H1 (cell line): Measurements from ENCODE around the gene DDX42. TPM values are rescaled to one million over a fixed set of nuclear protein-coding genes. Genes with fewer than 3 reads are reported as not detected.

Experiments used
- CTCF ChIA-PET: fragments of 300-600 bp; sonication (Branson Sonifier 250); formaldehyde crosslinking; loops from one replicate; lab custom pipeline; 2021; ENCODE audit not compliant: partially characterized antibody; lab: Charles Lee
- POLR2A ChIA-PET: fragments of 300-600 bp; sonication (Branson Sonifier 250); formaldehyde crosslinking; loops from one replicate; lab custom pipeline; 2021; ENCODE audit warnings: inconsistent platforms; ENCODE audit not compliant: partially characterized antibody; lab: Charles Lee
- DNase-seq, 2 experiments: peaks; one replicate each; pipeline versions ENCODE4 v3.0.0 to v3.0.0-alpha.2; 2010 to 2022; ENCODE audit warnings: low spot score in 2 of 2, low read depth in 1 of 2, mixed read lengths in 1 of 2
- FAIRE-seq: peaks from 2 replicates; lab custom pipeline; 2011; peaks lifted over from hg19 to GRCh38; lab: Jason Lieb, UNC
- H2AFZ ChIP-seq: 2 replicates; pipeline ENCODE4 v1.8.1; 2012; ENCODE audit warnings: low read length, inconsistent platforms
- H2AK5ac ChIP-seq: 2 replicates; pipeline ENCODE4 v1.6.1; 2013; ENCODE audit warnings: low read depth, low read length
- H2BK120ac ChIP-seq: replicated peaks from 2 replicates; pipeline ENCODE3; 2013; ENCODE audit warnings: low read depth, low read length, inconsistent platforms
- H2BK12ac ChIP-seq: 2 replicates; pipeline ENCODE4 v1.6.1; 2013; ENCODE audit warnings: low read depth, low read length
- H2BK15ac ChIP-seq: 2 replicates; pipeline ENCODE4 v1.6.1; 2013; ENCODE audit warnings: low read length
- H2BK20ac ChIP-seq: 2 replicates; pipeline ENCODE4 v1.6.1; 2013; ENCODE audit warnings: low read length
- H2BK5ac ChIP-seq: 2 replicates; pipeline ENCODE4 v1.6.1; 2013; ENCODE audit warnings: low read depth, low read length
- H3K14ac ChIP-seq: 2 replicates; pipeline ENCODE4 v1.6.1; 2013; ENCODE audit warnings: inconsistent platforms; ENCODE audit not compliant: insufficient read length
- H3K18ac ChIP-seq: 2 replicates; pipeline ENCODE4 v1.6.1; 2013; ENCODE audit warnings: low read length; ENCODE audit errors: extremely low read depth
- H3K23ac ChIP-seq: 2 replicates; pipeline ENCODE4 v1.6.1; 2013; ENCODE audit warnings: inconsistent platforms; ENCODE audit not compliant: insufficient read length
- H3K23me2 ChIP-seq: 2 replicates; pipeline ENCODE4 v1.6.1; 2013; ENCODE audit warnings: low read depth, low read length
- H3K27ac ChIP-seq: 2 replicates; pipeline ENCODE4 v1.6.1; 2011; ENCODE audit warnings: low read depth, low read length, inconsistent platforms
- H3K27me3 ChIP-seq, 4 experiments: replicated peaks in 1 of 4; 1 replicate in 1 of 4; 2 replicates in 3 of 4; pipeline versions ENCODE4 v1.6.1 to v1.8.1; 2011 to 2013; ENCODE audit warnings: low read length in 3 of 4, mild to moderate bottlenecking in 3 of 4, inconsistent platforms in 2 of 4, mixed read lengths in 2 of 4, moderate library complexity in 1 of 4; ENCODE audit not compliant: control insufficient read depth in 3 of 4, insufficient read depth in 3 of 4; ENCODE audit errors: extremely low read depth in 1 of 4
- H3K36me3 ChIP-seq, 4 experiments: 2 replicates each; pipeline versions ENCODE4 v1.6.1 to v1.8.1; 2011 to 2013; ENCODE audit warnings: mild to moderate bottlenecking in 4 of 4, low read length in 3 of 4, moderate library complexity in 2 of 4, control low read depth in 1 of 4, inconsistent platforms in 1 of 4; ENCODE audit not compliant: insufficient read depth in 4 of 4, control insufficient read depth in 2 of 4
- H3K4ac ChIP-seq: replicated peaks from 2 replicates; pipeline ENCODE3; 2013; ENCODE audit warnings: low read length, low read depth, mixed read lengths, inconsistent platforms; ENCODE audit not compliant: insufficient read length
- H3K4me1 ChIP-seq, 4 experiments: replicated peaks in 1 of 4; 1 replicate in 1 of 4; 2 replicates in 3 of 4; pipeline versions ENCODE4 v1.6.1 to v1.8.1; 2011 to 2013; ENCODE audit warnings: low read length in 3 of 4, inconsistent platforms in 2 of 4, mixed read lengths in 1 of 4; ENCODE audit not compliant: insufficient read depth in 4 of 4, control insufficient read depth in 3 of 4
- H3K4me2 ChIP-seq, 2 experiments: 2 replicates each; pipeline versions ENCODE4 v1.6.1 to v1.8.1; 2011 to 2013; ENCODE audit warnings: low read depth in 2 of 2, low read length in 2 of 2, control low read depth in 1 of 2, inconsistent platforms in 1 of 2, mild to moderate bottlenecking in 1 of 2; ENCODE audit not compliant: insufficient read depth in 1 of 2
- H3K4me3 ChIP-seq, 4 experiments: fragments of 200-600, 300-600 bp in 1 of 4; sonication (generic), shearing (Covaris generic), sonication (Bioruptor Twin) in 1 of 4; 2 replicates each; pipeline versions ENCODE4 v1.5.1 to v1.8.1; 2011 to 2016; ENCODE audit warnings: low read length in 4 of 4, low read depth in 3 of 4, control low read depth in 2 of 4, inconsistent platforms in 2 of 4, mild to moderate bottlenecking in 2 of 4, mixed read lengths in 1 of 4, moderate library complexity in 1 of 4; ENCODE audit not compliant: insufficient read depth in 2 of 4; ENCODE audit errors: extremely low read depth in 1 of 4
- H3K56ac ChIP-seq: replicated peaks from 2 replicates; pipeline ENCODE3; 2013; ENCODE audit warnings: low read depth, mild to moderate bottlenecking, mixed read lengths, low read length, inconsistent platforms; ENCODE audit not compliant: insufficient read length
- H3K79me1 ChIP-seq: 2 replicates; pipeline ENCODE4 v1.6.1; 2013; ENCODE audit warnings: low read depth, low read length, control low read depth
- H3K79me2 ChIP-seq, 2 experiments: 2 replicates each; pipeline versions ENCODE4 v1.6.1 to v1.8.1; 2012 to 2013; ENCODE audit warnings: low read length in 2 of 2, mild to moderate bottlenecking in 2 of 2, inconsistent platforms in 1 of 2; ENCODE audit not compliant: insufficient read depth in 2 of 2, control insufficient read depth in 1 of 2
- H3K9ac ChIP-seq, 4 experiments: replicated peaks in 1 of 4; 1 replicate in 1 of 4; 2 replicates in 3 of 4; pipeline versions ENCODE4 v1.6.1 to v1.8.1; 2011 to 2013; ENCODE audit warnings: low read depth in 3 of 4, low read length in 3 of 4, control low read depth in 2 of 4, mild to moderate bottlenecking in 2 of 4, moderate library complexity in 2 of 4, inconsistent platforms in 1 of 4; ENCODE audit errors: extremely low read depth in 1 of 4
- H3K9me3 ChIP-seq, 2 experiments: 2 replicates each; pipeline versions ENCODE4 v1.6.1 to v1.8.1; 2012 to 2013; ENCODE audit warnings: mild to moderate bottlenecking in 2 of 2, moderate library complexity in 2 of 2, control low read depth in 1 of 2, inconsistent platforms in 1 of 2, low read depth in 1 of 2, low read length in 1 of 2, mixed read lengths in 1 of 2; ENCODE audit not compliant: insufficient read depth in 2 of 2
- H4K20me1 ChIP-seq, 2 experiments: replicated peaks in 1 of 2; 2 replicates each; pipeline versions ENCODE3 to v1.8.1; 2011 to 2013; ENCODE audit warnings: inconsistent platforms in 2 of 2, low read length in 2 of 2, mild to moderate bottlenecking in 1 of 2; ENCODE audit not compliant: insufficient read depth in 2 of 2, control insufficient read depth in 1 of 2
- H4K5ac ChIP-seq: 2 replicates; pipeline ENCODE4 v1.6.1; 2013; ENCODE audit warnings: low read length, low read depth, mixed read lengths, inconsistent platforms; ENCODE audit not compliant: insufficient read length
- H4K8ac ChIP-seq: 2 replicates; pipeline ENCODE4 v1.8.0; 2013; ENCODE audit warnings: mild to moderate bottlenecking, moderate library complexity, low read length, inconsistent platforms; ENCODE audit not compliant: insufficient read depth; ENCODE audit errors: extremely low read depth
- H4K91ac ChIP-seq: replicated peaks from 2 replicates; pipeline ENCODE3; 2013; ENCODE audit warnings: low read length, mixed read lengths, inconsistent platforms; ENCODE audit not compliant: insufficient read length
- BRCA1 ChIP-seq: IDR thresholded peaks from 2 replicates; pipeline ENCODE4 v1.6.1; 2012; ENCODE audit warnings: low read depth, low read length, improper control_type of control experiment
- E2F6 ChIP-seq: IDR thresholded peaks from 2 replicates; pipeline ENCODE4 v1.6.1; 2012; ENCODE audit warnings: inconsistent platforms
- WGBS, 2 experiments: shearing (Covaris generic) in 1 of 2; methylation state at CpG; one replicate each; pipeline versions ENCODE4 v1.1.6 to v1.1.7; 2013 to 2015; ENCODE audit warnings: low lambda C conversion rate in 2 of 2, mixed read lengths in 2 of 2, inconsistent platforms in 1 of 2, low coverage in 1 of 2, missing lambda C conversion rate in 1 of 2; ENCODE audit not compliant: insufficient replicate concordance in 2 of 2, insufficient coverage in 1 of 2, insufficient read length in 1 of 2; ENCODE audit errors: extremely low coverage in 1 of 2, missing lambda C conversion rate in 1 of 2; 5-methylcytosine and 5-hydroxymethylcytosine counted together
- polyA plus RNA-seq, 7 experiments: library from polyadenylated mRNA; depleted of rRNA in 3 of 7; stranded (reverse) in 5 of 7; unstranded in 2 of 7; fragments of >200 nt in 5 of 7; fragments of 200-250 nt in 2 of 7; gene quantifications; 1 replicate in 5 of 7; 2 replicates in 1 of 7; 4 replicates in 1 of 7; pipeline versions ENCODE4 v1.2.1 to v1.2.3, GENCODE V29; 2011 to 2013; ENCODE audit warnings: missing spikeins in 2 of 7, mixed read lengths in 2 of 7
- total RNA-seq: library from RNA; stranded (reverse); fragmentation: NEBNext Ultra II Directional; extraction: Animal tissue kit (Norgen Biotek cat#: 25700); gene quantifications from 2 replicates; pipeline ENCODE4 v1.2.1, GENCODE V29; 2021
- TF ChIP-seq, protein P1 (sequence below): IDR thresholded peaks from 2 replicates; pipeline ENCODE4 v1.6.1; 2012; ENCODE audit warnings: inconsistent platforms

DDX42 gene
- total and polyA plus RNA-seq, 2 of the 8 experiments (the other 6 are each of a cell fraction or from before 2014, with no cell fraction given), result 40.6 to 114 TPM

GRCh38 chr17:63768433-63768832 is 5.5 kb upstream of the DDX42 start:
- POLR2A ChIA-PET, result interaction anchor here (1.6 to 1.8 kb wide), 2 partner anchors 11 to 12 kb away, joined by 3 to 9 read pairs; no protein-coding TSS in a partner anchor
- peaks cover 24 to 77% of the 10 kb centered on the region in 2 experiments for H3K79me2 ChIP-seq
- no peak overlapping the region for H2AFZ ChIP-seq
- no peaks in the 10 kb centered on the region for H3K9me3 ChIP-seq
- no peak for TF ChIP-seq BRCA1
- 0 out of 2 replicates have a peak, but pooled peaks have one; percentile 11 for TF ChIP-seq E2F6
- TF ChIP-seq, protein P1, sequence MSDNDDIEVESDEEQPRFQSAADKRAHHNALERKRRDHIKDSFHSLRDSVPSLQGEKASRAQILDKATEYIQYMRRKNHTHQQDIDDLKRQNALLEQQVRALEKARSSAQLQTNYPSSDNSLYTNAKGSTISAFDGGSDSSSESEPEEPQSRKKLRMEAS, result peak; percentile 27; the same call in 1 of the 2 replicates
- FAIRE-seq, result no peak
- no peak overlapping the region for H3K4me2 ChIP-seq
- 84% methylated on average over 7 of the region's 7 CpGs; no CpG with 5 or more reads in 1 of the 2 experiments for WGBS, 2 experiments
- H3K36me3 ChIP-seq, result peaks cover 0 to 26% (median 10%) of the 10 kb centered on the region in 4 experiments; a peak in 5 of 8 replicates
- H3K4ac ChIP-seq, result no peak overlapping the region
- H3K9ac ChIP-seq, result no peak overlapping the region; a peak in 1 of 7 replicates
- H3K4me3 ChIP-seq, result no peak overlapping the region
- H3K18ac ChIP-seq, result no peak overlapping the region
- no peak overlapping the region for H3K23ac ChIP-seq
- H3K23me2 ChIP-seq, result no peaks in the 10 kb centered on the region; the same call in 1 of the 2 replicates
- H4K91ac ChIP-seq, result no peak overlapping the region
- no peak overlapping the region for H2BK120ac ChIP-seq
- no peak overlapping the region for H4K8ac ChIP-seq
- CTCF ChIA-PET, result interaction anchor here (0.9 to 1.0 kb wide), 2 partner anchors 21 to 58 kb away, joined by 3 read pairs; no protein-coding TSS in a partner anchor
- no peak overlapping the region for H3K56ac ChIP-seq
- no peak overlapping the region for H3K14ac ChIP-seq
- DNase-seq, result no peak
- H2AK5ac ChIP-seq, result no peak overlapping the region
- H2BK20ac ChIP-seq, result no peak overlapping the region
- H4K5ac ChIP-seq, result no peak overlapping the region
- H4K20me1 ChIP-seq, result peaks cover 0 to 4% of the 10 kb centered on the region in 2 experiments
- no peak overlapping the region for H2BK5ac ChIP-seq
- H2BK15ac ChIP-seq, result no peak overlapping the region
- H3K27me3 ChIP-seq, result no peaks in the 10 kb centered on the region
- H2BK12ac ChIP-seq, result no peak overlapping the region
- no peaks in the 10 kb centered on the region; the same call in 1 of the 2 replicates for H3K79me1 ChIP-seq
- H3K27ac ChIP-seq, result no peak overlapping the region
- H3K4me1 ChIP-seq, result peaks cover 0 to 3% (median 0%) of the 10 kb centered on the region in 4 experiments; a peak in 1 of 7 replicates
